ENCODE data around the gene TNFRSF1B.

TNFRSF1B gene

GRCh38 chr1:12171206-12172041, 4.6 kb downstream of the TNFRSF1B start:
- peaks cover 3 to 5% of the 10 kb centered on the region in 2 donors for H3K9me3 Mint-ChIP-seq
- H3K27ac Mint-ChIP-seq = peak overlapping the region; percentile 75
- peaks cover 48 to 58% of the 10 kb centered on the region in 2 donors for H3K36me3 Mint-ChIP-seq

GRCh38 chr1:12172042-12172851, 5.5 kb downstream of the TNFRSF1B start:
- Mint-ChIP-seq H3K9me3 (peaks cover 3 to 5% of the 10 kb centered on the region in 2 donors), H3K27me3 (no peaks in the 10 kb centered on the region)

More at GRCh38 chr1:12171206-12172041, 4.6 kb downstream of the TNFRSF1B start:
- DNase-seq (no peak), ATAC-seq (replicated peaks) (peak in 1 of 2 donors; percentile 7)
- H3K27me3 Mint-ChIP-seq = no peaks in the 10 kb centered on the region
- H3K4me3 Mint-ChIP-seq = peak overlapping the region in 1 of 2 donors; percentile 50
- peaks cover 63 to 91% of the 10 kb centered on the region in 2 donors for H3K4me1 Mint-ChIP-seq

GRCh38 chr1:12173041-12173509, 6.3 kb downstream of the TNFRSF1B start:
- no peak for DNase-seq
- H3K9me3 Mint-ChIP-seq = peaks cover 3 to 5% of the 10 kb centered on the region in 2 donors
- peaks cover 65 to 91% of the 10 kb centered on the region in 2 donors for H3K4me1 Mint-ChIP-seq
- no peak for ATAC-seq (replicated peaks)
- H3K27me3 Mint-ChIP-seq = no peaks in the 10 kb centered on the region
- peak overlapping the region in 1 of 2 donors; percentile 19 for H3K4me3 Mint-ChIP-seq
- H3K36me3 Mint-ChIP-seq = peaks cover 53 to 58% of the 10 kb centered on the region in 2 donors
- no peak overlapping the region for H3K27ac Mint-ChIP-seq

More at GRCh38 chr1:12172042-12172851, 5.5 kb downstream of the TNFRSF1B start:
- peaks cover 50 to 61% of the 10 kb centered on the region in 2 donors for H3K36me3 Mint-ChIP-seq
- no peak for ATAC-seq (replicated peaks)
- peak overlapping the region; percentile 77 for H3K27ac Mint-ChIP-seq
- H3K4me1 Mint-ChIP-seq = peaks cover 65 to 91% of the 10 kb centered on the region in 2 donors
- H3K4me3 Mint-ChIP-seq = peak overlapping the region; percentile 5 to 50
- DNase-seq = no peak

- H3K27ac Mint-ChIP-seq = peak overlapping the region; percentile 87
- ATAC-seq (replicated peaks) (peak; percentile 70 to 79), DNase-seq (peak; percentile 36)
- no peaks in the 10 kb centered on the region for H3K27me3 Mint-ChIP-seq
- H3K9me3 Mint-ChIP-seq = peaks cover 3 to 5% of the 10 kb centered on the region in 2 donors
- H3K4me3 Mint-ChIP-seq = peak overlapping the region; percentile 63 to 70
- H3K36me3 Mint-ChIP-seq = peaks cover 55 to 61% of the 10 kb centered on the region in 2 donors
- H3K4me1 Mint-ChIP-seq = peaks cover 67 to 91% of the 10 kb centered on the region in 2 donors
These were observed 6.9 kb downstream of the TNFRSF1B start for GRCh38 chr1:12173631-12174121.

- peaks cover 68 to 91% of the 10 kb centered on the region in 2 donors for H3K4me1 Mint-ChIP-seq
- H3K36me3 Mint-ChIP-seq = peaks cover 43 to 57% of the 10 kb centered on the region in 2 donors
- peaks cover 3 to 5% of the 10 kb centered on the region in 2 donors for H3K9me3 Mint-ChIP-seq
- H3K27me3 Mint-ChIP-seq = no peaks in the 10 kb centered on the region
- no peak for ATAC-seq (replicated peaks)
- H3K27ac Mint-ChIP-seq = peak overlapping the region; percentile 75
- no peak for DNase-seq
- no peak overlapping the region for H3K4me3 Mint-ChIP-seq
These were observed 8.4 kb downstream of the TNFRSF1B start for GRCh38 chr1:12174924-12175810.

GRCh38 chr1:12176298-12177118, 9.7 kb downstream of the TNFRSF1B start:
- no peak overlapping the region for H3K27ac Mint-ChIP-seq

GRCh38 chr1:12177156-12177998, 10.6 kb downstream of the TNFRSF1B start:
- Mint-ChIP-seq H3K27me3 (no peaks in the 10 kb centered on the region), H3K4me1 (peaks cover 61 to 89% of the 10 kb centered on the region in 2 donors), H3K4me3 (peak overlapping the region in 1 of 2 donors; percentile 49), H3K27ac (peak overlapping the region; percentile 51), H3K36me3 (peaks cover 34 to 53% of the 10 kb centered on the region in 2 donors), H3K9me3 (no peaks in the 10 kb centered on the region)
- no peak for ATAC-seq (replicated peaks)
- no peak for DNase-seq

More at GRCh38 chr1:12176298-12177118, 9.7 kb downstream of the TNFRSF1B start:
- peak overlapping the region in 1 of 2 donors; percentile 7 for H3K4me3 Mint-ChIP-seq
- DNase-seq (no peak), ATAC-seq (replicated peaks) (no peak)
- H3K36me3 Mint-ChIP-seq = peaks cover 37 to 53% of the 10 kb centered on the region in 2 donors
- peaks cover 0 to under 1% of the 10 kb centered on the region in 2 donors for H3K9me3 Mint-ChIP-seq
- H3K27me3 Mint-ChIP-seq = no peaks in the 10 kb centered on the region
- H3K4me1 Mint-ChIP-seq = peaks cover 64 to 89% of the 10 kb centered on the region in 2 donors

- DNase-seq = no peak
These were observed 11.2 kb downstream of the TNFRSF1B start for GRCh38 chr1:12177999-12178441.

GRCh38 chr1:12178511-12178910, 11.7 kb downstream of the TNFRSF1B start:
- peak overlapping the region; percentile 15 to 49 for H3K4me3 Mint-ChIP-seq
- H3K27me3 Mint-ChIP-seq = no peaks in the 10 kb centered on the region
- no peak overlapping the region for H3K27ac Mint-ChIP-seq
- peaks cover 61 to 87% of the 10 kb centered on the region in 2 donors for H3K4me1 Mint-ChIP-seq
- H3K36me3 Mint-ChIP-seq = peaks cover 37 to 54% of the 10 kb centered on the region in 2 donors
- H3K9me3 Mint-ChIP-seq = no peaks in the 10 kb centered on the region
- DNase-seq (no peak), ATAC-seq (replicated peaks) (no peak)

More at GRCh38 chr1:12177999-12178441, 11.2 kb downstream of the TNFRSF1B start:
- H3K9me3 Mint-ChIP-seq = no peaks in the 10 kb centered on the region
- H3K27ac Mint-ChIP-seq = no peak overlapping the region
- H3K36me3 Mint-ChIP-seq = peaks cover 38 to 57% of the 10 kb centered on the region in 2 donors
- no peaks in the 10 kb centered on the region for H3K27me3 Mint-ChIP-seq
- peak overlapping the region; percentile 15 to 49 for H3K4me3 Mint-ChIP-seq
- H3K4me1 Mint-ChIP-seq = peaks cover 61 to 89% of the 10 kb centered on the region in 2 donors
- peak in 1 of 2 donors; percentile 16 for ATAC-seq (replicated peaks)

- H3K27ac Mint-ChIP-seq = no peak overlapping the region
- peaks cover 59 to 87% of the 10 kb centered on the region in 2 donors for H3K4me1 Mint-ChIP-seq
- H3K9me3 Mint-ChIP-seq = no peaks in the 10 kb centered on the region
- H3K27me3 Mint-ChIP-seq = no peaks in the 10 kb centered on the region
- ATAC-seq (replicated peaks) (peak; percentile 42 to 48), DNase-seq (no peak)
- H3K36me3 Mint-ChIP-seq = peaks cover 34 to 51% of the 10 kb centered on the region in 2 donors
- H3K4me3 Mint-ChIP-seq = peak overlapping the region in 1 of 2 donors; percentile 4
These were observed 12.3 kb downstream of the TNFRSF1B start for GRCh38 chr1:12179111-12179519.

- no peak overlapping the region for H3K27ac Mint-ChIP-seq
These were observed 12.9 kb downstream of the TNFRSF1B start for GRCh38 chr1:12179676-12180075.

More at GRCh38 chr1:12179676-12180075, 12.9 kb downstream of the TNFRSF1B start:
- Mint-ChIP-seq H3K9me3 (no peaks in the 10 kb centered on the region), H3K36me3 (peaks cover 39 to 52% of the 10 kb centered on the region in 2 donors), H3K27me3 (no peaks in the 10 kb centered on the region), H3K4me3 (no peak overlapping the region), H3K4me1 (peaks cover 61 to 87% of the 10 kb centered on the region in 2 donors)
- no peak for DNase-seq
- ATAC-seq (replicated peaks) = no peak
